Stomach (tissue), 9 donors: ENCODE results near the gene NCKAP5. TPM values are rescaled to one million over a fixed set of nuclear protein-coding genes. Genes with fewer than 3 reads are reported as not detected.

Experiments
- DNase-seq, 2 donors: peaks; one replicate each; pipeline versions ENCODE4 v3.0.0 to v3.0.0-alpha.2; 2013 to 2019
- H3K27ac ChIP-seq, 5 donors: fragments of 200-600 bp in 4 of 5; sonication (generic) in 4 of 5; one replicate each; pipeline ENCODE4 v1.5.1; 2013 to 2019; ENCODE audit warnings: mild to moderate bottlenecking in 1 of 5, moderate library complexity in 1 of 5
- H3K27me3 ChIP-seq, 3 donors: fragments of 200-600 bp; sonication (generic); one replicate each; pipeline ENCODE4 v1.5.1; 2017 to 2019; ENCODE audit warnings: mixed run types in 1 of 3
- H3K36me3 ChIP-seq, 4 donors: fragments of 200-600 bp; sonication (generic); 1 replicate in 3 of 4; 2 replicates in 1 of 4; pipeline ENCODE4 v1.5.1; 2016 to 2019
- H3K4me1 ChIP-seq, 4 donors: fragments of 200-600 bp; sonication (generic); one replicate each; pipeline ENCODE4 v1.5.1; 2016 to 2019
- H3K4me3 ChIP-seq, 4 donors: fragments of 200-600 bp; sonication (generic) in 3 of 4; one replicate each; pipeline ENCODE4 v1.5.1; 2016 to 2019; ENCODE audit warnings: mild to moderate bottlenecking in 1 of 4
- H3K9me3 ChIP-seq, 4 donors: fragments of 200-600 bp; sonication (generic); one replicate each; pipeline ENCODE4 v1.5.1; 2016 to 2019
- EP300 ChIP-seq: sonication (generic); formaldehyde crosslinking; IDR thresholded peaks from one replicate; pipeline ENCODE4 v1.6.1; 2017; ENCODE audit warnings: antibody characterized with exemption
- POLR2A ChIP-seq, 4 donors: fragments of 450-650 bp; IDR thresholded peaks; one replicate each; pipeline ENCODE4 v1.6.1; 2016; ENCODE audit warnings: antibody characterized with exemption in 4 of 4, control low read depth in 2 of 4, mild to moderate bottlenecking in 1 of 4, moderate library complexity in 1 of 4
- POLR2AphosphoS5 ChIP-seq, 3 donors: sonication (generic); formaldehyde crosslinking; IDR thresholded peaks; one replicate each; pipeline ENCODE4 v1.6.1; 2016; ENCODE audit warnings: antibody characterized with exemption in 3 of 3
- WGBS, 5 donors: extraction: QIAGEN DNeasy Blood & Tissue Kit in 3 of 5; methylation state at CpG; one replicate each; pipeline versions ENCODE4 v1.1.5 to v1.1.7; 2013 to 2018; 5-methylcytosine and 5-hydroxymethylcytosine counted together
- intact Hi-C: fragments of 100-400 bp; cut with DNase I; formaldehyde crosslinking; loops from one replicate; pipeline ENCODE4 v1.15.1; 2023; ENCODE audit warnings: low total_unique reads
- polyA plus RNA-seq, 3 donors: library from polyadenylated mRNA; stranded (reverse); fragments of 200-250 nt; gene quantifications; one replicate each; pipeline ENCODE4 v1.2.3, GENCODE V29; 2013
- total RNA-seq, 5 donors: library from RNA; depleted of rRNA; stranded (reverse); fragments of >200 nt; gene quantifications; one replicate each; pipeline versions ENCODE4 v1.1.0 to v1.2.3, GENCODE V29; 2014 to 2016
- TF ChIP-seq, protein P1 (sequence below), 7 experiments: fragments of 450-650 bp in 4 of 7; fragments of 200-600 bp in 3 of 7; sonication (generic) in 3 of 7; IDR thresholded peaks; one replicate each; pipeline ENCODE4 v1.5.1; 2016 to 2019; ENCODE audit warnings: antibody characterized with exemption in 7 of 7, control low read depth in 2 of 7, mild to moderate bottlenecking in 1 of 7
- donor health status: healthy with polysubstance abuse.
- donor health status: Bipolar disorder and iron deficiency.
- donor health status: healthy.

NCKAP5 gene
- total and polyA plus RNA-seq, 8 donors: 0.58 to 8.0 (median 1.6) TPM; not detected in 1

DNA sequence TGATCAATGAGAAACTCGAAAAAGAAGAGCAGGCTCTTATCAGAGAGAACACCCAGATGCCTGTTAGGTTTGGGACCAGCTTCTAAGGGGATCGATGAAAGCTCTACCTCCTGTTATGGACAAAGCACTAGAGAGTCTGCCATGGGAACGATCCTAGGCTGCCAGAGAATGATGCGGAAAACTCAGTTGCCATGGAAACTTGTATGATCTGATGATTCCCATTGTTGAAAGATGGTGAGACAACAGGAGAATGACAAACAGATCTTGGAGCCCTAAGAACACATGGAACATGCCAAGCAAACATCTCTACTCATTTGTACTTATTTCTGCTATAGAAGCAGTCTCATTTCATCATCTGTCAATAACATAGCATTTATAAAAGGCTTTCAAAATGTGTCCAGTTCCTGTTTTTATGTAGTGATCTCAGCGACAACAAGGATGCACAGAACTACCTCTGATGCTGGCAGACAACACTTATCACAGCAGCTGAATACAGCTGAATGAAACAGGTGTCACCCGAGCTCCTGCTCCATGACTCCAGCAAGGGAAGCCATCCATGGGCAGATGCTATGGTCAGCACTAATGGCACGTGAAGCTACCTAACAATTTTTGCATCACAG, 59.6 kb downstream of the NCKAP5 start:
- Histone ChIP-seq H3K27ac (no peak overlapping the region), H3K4me1 (peaks cover 7 to 18% (median 11%) of the 10 kb centered on the region in 4 donors), H3K4me3 (no peak overlapping the region), H3K36me3 (no peaks in the 10 kb centered on the region), H3K27me3 (no peaks in the 10 kb centered on the region), H3K9me3 (no peaks in the 10 kb centered on the region)
- TF ChIP-seq POLR2A (IDR thresholded peaks at IDR 0.05) (no peak), POLR2AphosphoS5 (IDR thresholded peaks at IDR 0.05) (no peak), EP300 (no peak)
- TF ChIP-seq, protein P1, sequence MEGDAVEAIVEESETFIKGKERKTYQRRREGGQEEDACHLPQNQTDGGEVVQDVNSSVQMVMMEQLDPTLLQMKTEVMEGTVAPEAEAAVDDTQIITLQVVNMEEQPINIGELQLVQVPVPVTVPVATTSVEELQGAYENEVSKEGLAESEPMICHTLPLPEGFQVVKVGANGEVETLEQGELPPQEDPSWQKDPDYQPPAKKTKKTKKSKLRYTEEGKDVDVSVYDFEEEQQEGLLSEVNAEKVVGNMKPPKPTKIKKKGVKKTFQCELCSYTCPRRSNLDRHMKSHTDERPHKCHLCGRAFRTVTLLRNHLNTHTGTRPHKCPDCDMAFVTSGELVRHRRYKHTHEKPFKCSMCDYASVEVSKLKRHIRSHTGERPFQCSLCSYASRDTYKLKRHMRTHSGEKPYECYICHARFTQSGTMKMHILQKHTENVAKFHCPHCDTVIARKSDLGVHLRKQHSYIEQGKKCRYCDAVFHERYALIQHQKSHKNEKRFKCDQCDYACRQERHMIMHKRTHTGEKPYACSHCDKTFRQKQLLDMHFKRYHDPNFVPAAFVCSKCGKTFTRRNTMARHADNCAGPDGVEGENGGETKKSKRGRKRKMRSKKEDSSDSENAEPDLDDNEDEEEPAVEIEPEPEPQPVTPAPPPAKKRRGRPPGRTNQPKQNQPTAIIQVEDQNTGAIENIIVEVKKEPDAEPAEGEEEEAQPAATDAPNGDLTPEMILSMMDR (IDR thresholded peaks at IDR 0.05): no peak
- DNase-seq: no peak
- intact Hi-C loops: no loop called here
- WGBS, 5 donors: 79 to 91% (median 83%) methylated on average over 7 of the region's 7 CpGs

DNA sequence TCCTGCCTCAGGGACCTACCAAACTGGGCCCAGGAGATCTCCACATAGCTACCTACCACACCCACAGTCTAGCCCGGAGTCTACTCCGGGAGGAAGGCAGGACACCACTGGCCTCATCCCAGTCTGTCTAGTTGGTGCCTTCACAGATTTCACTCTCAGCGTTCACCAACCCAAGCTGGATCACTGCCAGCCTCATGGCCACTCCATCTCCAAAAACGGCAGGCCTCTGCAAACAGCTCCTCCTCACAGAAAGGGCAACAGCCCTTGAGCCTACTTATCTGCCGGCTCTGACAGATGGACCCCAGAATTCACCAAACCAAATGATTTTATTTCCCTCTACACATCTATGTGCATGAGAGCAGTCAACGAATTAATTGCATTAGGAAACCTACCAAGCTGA, 61.3 kb downstream of the NCKAP5 start:
- Histone ChIP-seq H3K4me3 (no peak overlapping the region), H3K4me1 (peaks cover 7 to 19% (median 11%) of the 10 kb centered on the region in 4 donors), H3K9me3 (no peaks in the 10 kb centered on the region), H3K36me3 (no peaks in the 10 kb centered on the region), H3K27ac (no peak overlapping the region), H3K27me3 (no peaks in the 10 kb centered on the region)
- no peak for DNase-seq
- intact Hi-C loops: no loop called here
- no peak for TF ChIP-seq EP300
- no peak for TF ChIP-seq POLR2AphosphoS5 (IDR thresholded peaks at IDR 0.05)
- no peak for TF ChIP-seq POLR2A (IDR thresholded peaks at IDR 0.05)
- TF ChIP-seq, protein P1 (IDR thresholded peaks at IDR 0.05): no peak
- WGBS, 5 donors: 72 to 85% (median 81%) methylated on average over 6 of the region's 6 CpGs

DNA sequence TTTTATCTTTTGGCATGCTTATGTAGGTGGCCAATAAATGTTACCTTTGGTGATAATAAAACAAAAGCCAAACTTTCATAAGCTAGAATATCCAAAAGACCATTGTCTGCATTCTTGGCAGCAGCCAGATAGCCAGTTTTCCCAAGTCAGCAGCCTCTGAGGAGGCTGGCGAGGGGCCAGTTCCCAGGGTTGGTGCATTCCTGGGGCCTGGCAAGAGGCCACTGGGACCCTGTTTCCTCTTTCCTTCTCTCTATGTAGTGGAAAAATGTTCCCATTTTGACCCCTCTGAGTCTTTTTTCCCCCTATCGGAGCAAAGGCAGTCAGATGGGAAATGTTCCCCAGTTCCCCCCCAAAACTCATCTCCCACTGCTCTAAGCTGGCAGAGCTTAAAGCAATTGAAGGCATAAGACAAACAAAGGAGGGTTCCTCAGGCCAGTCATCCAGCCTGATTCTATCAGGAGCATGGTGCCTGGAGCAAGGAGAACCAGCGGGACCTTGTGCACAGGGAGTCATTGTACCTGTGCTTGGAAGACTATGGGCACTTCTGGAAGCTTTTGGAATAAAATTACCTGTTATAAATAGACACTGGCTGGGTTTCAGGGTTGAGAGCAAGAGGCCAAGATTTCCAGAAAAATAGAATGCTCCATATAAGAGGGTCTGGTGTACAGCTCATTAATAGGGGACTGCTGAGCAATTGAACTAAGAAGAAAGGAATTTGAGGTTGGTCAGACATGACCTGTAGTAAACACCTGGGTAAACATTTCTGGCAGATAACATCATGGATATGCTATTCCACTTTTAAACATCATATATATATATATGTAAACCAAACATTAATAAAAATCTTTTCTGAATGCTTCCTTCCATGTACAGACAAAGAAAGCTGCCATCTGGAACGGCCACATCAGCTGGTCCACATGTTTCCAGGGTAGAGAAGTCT, 63.4 kb downstream of the NCKAP5 start:
- WGBS, 5 donors: 31 to 45% (median 38%) methylated on average over 4 of the region's 4 CpGs
- H3K27me3 ChIP-seq: no peaks in the 10 kb centered on the region
- DNase-seq: peak; percentile 53 to 68
- no peak overlapping the region for H3K27ac ChIP-seq
- no peaks in the 10 kb centered on the region for H3K36me3 ChIP-seq
- no peak overlapping the region for H3K4me3 ChIP-seq
- TF ChIP-seq EP300: no peak
- no peak for TF ChIP-seq POLR2AphosphoS5 (IDR thresholded peaks at IDR 0.05)
- no peak for TF ChIP-seq POLR2A (IDR thresholded peaks at IDR 0.05)
- H3K4me1 ChIP-seq: peaks cover 7 to 19% (median 11%) of the 10 kb centered on the region in 4 donors
- no peaks in the 10 kb centered on the region for H3K9me3 ChIP-seq
- intact Hi-C loops: no loop called here

DNA sequence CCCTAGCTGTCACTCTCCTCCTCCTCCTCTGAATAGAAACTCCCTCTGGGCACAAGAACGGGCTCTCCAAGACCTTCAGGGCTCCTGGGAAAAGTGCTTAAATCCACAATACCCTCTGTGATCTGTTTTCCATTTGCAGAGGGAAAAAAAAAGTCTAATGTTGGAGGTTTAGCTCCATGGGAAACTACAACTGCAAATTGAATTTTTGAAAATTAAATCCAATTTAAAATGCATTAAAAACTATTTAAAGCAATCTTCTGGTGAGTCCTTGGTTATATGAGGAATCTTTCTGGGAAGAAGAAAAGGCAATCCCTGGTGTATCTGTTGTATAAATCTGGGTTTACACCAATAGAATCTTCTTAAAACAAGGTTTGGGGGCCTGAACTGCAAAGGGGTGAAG, 64.3 kb downstream of the NCKAP5 start:
- Histone ChIP-seq H3K4me1 (peaks cover 7 to 21% (median 13%) of the 10 kb centered on the region in 4 donors), H3K9me3 (no peaks in the 10 kb centered on the region), H3K4me3 (no peak overlapping the region), H3K27me3 (no peaks in the 10 kb centered on the region), H3K27ac (no peak overlapping the region), H3K36me3 (no peaks in the 10 kb centered on the region)
- no peak for DNase-seq
- TF ChIP-seq, protein P1 (IDR thresholded peaks at IDR 0.05): no peak
- TF ChIP-seq EP300 (no peak), POLR2A (IDR thresholded peaks at IDR 0.05) (no peak)
- 60 to 90% (median 72%) methylated on average over 1 of the region's 1 CpG for WGBS, 5 donors
- intact Hi-C loops: no loop called here
